HG03558 (cell line): ENCODE measurements around the gene GRHL1.

Experiments used
- ATAC-seq: cut with Tn5 transposase; IDR thresholded peaks from one replicate; pipeline ENCODE4 v1.9.1; 2021; ENCODE audit warnings: moderate number of reproducible peaks; ENCODE audit not compliant: unreplicated experiment; ENCODE audit errors: extremely low read depth

The GRHL1 gene

GRCh38 chr2:10035053-10035422 is 83.5 kb downstream of the GRHL1 start:
- ATAC-seq = no peak

- ATAC-seq = no peak
Observed at GRCh38 chr2:10035633-10036032, 84.1 kb downstream of the GRHL1 start.

- ATAC-seq = no peak
Observed at GRCh38 chr2:10036095-10036884, 84.8 kb downstream of the GRHL1 start.

GRCh38 chr2:10038123-10038522 is 86.6 kb downstream of the GRHL1 start:
- no peak for ATAC-seq

GRCh38 chr2:10038716-10039115 is 87.2 kb downstream of the GRHL1 start:
- no peak for ATAC-seq

GRCh38 chr2:10039658-10040410 is 88.3 kb downstream of the GRHL1 start:
- no peak for ATAC-seq

- ATAC-seq = no peak
Observed at GRCh38 chr2:10041711-10042110, 90.2 kb downstream of the GRHL1 start.

- no peak for ATAC-seq
Observed at GRCh38 chr2:10042301-10043161, 91.0 kb downstream of the GRHL1 start.

GRCh38 chr2:10043256-10043905 is 91.9 kb downstream of the GRHL1 start, which contains the start of gene KLF11:
Gene KLF11 (plus strand): TSS chr2:10043550. CDS start chr2:10043717, 167 bp downstream.
- ATAC-seq = peak; percentile 38

GRCh38 chr2:10043906-10044601 is 92.6 kb downstream of the GRHL1 start:
- peak; percentile 28 for ATAC-seq

GRCh38 chr2:10045561-10046355 is 94.3 kb downstream of the GRHL1 start:
- no peak for ATAC-seq

GRCh38 chr2:10046931-10047330 is 95.4 kb downstream of the GRHL1 start:
- ATAC-seq = no peak

GRCh38 chr2:10047616-10048500 is 96.4 kb downstream of the GRHL1 start:
- ATAC-seq = no peak

GRCh38 chr2:10048501-10049171 is 97.1 kb downstream of the GRHL1 start:
- ATAC-seq = no peak
